ENCODE results near the gene PRIM2.
"Not testable (repeated sequence)": the region's sequence is repeated elsewhere in the genome, so short reads cannot be mapped to it uniquely, and the experiment has no call there.

Gene PRIM2

GRCh38 chr6:57631773-57632172 lies 314.3 kb downstream of the PRIM2 start:
- DNase-seq = not testable (repeated sequence)

- DNase-seq = not testable (repeated sequence)
These were observed 341.1 kb downstream of the PRIM2 start for GRCh38 chr6:57658526-57658925.

- not testable (repeated sequence) for DNase-seq
These were observed 342.4 kb downstream of the PRIM2 start for GRCh38 chr6:57659794-57660193.

DNA sequence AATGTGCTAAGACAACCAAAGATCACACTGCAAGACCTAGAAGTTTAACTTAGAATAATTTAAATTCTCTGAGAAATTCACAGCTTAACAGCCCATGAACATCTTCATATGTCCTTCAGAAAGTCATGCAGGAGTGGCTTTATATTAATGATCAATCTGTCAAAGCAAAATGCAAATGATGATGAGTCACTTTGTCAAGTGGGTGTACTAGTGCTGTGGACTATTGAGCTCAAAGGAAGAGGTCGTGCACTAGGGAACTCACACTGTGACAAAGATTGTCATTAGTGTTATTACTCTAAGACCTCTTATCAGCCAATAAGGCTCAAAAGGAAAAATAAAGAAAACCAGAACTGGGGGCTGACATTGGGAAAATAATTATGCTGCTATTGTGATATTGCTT lies 343.5 kb downstream of the PRIM2 start:
- DNase-seq = not testable (repeated sequence)

GRCh38 chr6:57668108-57668507 lies 350.7 kb downstream of the PRIM2 start:
- not testable (repeated sequence) for DNase-seq

- not testable (repeated sequence) for DNase-seq
These were observed 353.8 kb downstream of the PRIM2 start for GRCh38 chr6:57671237-57671636.

GRCh38 chr6:57671937-57672627 lies 354.7 kb downstream of the PRIM2 start:
- DNase-seq = not testable (repeated sequence)

GRCh38 chr6:57673281-57673680 lies 355.9 kb downstream of the PRIM2 start:
- not testable (repeated sequence) for DNase-seq

DNA sequence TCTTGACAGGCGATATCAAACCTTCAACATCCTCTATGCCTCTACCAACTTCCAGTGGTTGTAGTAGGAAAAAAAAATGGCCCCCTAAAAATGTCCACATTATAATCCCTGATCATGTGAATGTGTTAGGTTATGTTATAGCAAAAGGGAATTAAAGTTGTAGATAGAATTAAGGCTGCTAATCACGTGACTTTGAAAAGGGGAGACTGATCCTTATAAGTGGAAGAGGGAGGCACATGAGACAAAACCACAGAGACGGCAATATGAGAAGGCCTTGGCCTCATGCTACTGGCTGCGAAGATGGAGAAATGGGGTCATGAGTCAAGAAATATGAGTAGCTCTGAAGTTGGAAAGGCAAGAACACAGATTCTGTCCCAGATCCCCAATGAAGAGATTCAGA lies 358.0 kb downstream of the PRIM2 start:
- DNase-seq = not testable (repeated sequence)

DNA sequence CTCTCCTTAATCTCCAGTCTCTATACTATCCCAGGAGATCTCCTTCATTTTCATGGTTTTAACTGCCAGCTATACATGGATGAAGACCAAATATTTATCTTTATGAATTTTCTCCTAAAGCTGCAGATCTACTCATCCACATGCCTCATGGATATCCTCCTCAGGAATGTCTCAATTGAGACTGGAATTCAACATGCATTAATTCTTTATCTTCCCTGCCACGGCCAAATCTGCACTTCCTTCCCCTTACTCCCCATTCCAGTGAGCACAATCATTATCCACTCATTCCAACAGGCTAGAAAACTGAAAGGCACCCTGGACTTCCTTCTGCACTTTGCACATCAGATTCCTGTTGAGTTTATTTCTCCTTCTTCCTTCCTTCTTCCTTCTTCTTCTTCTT lies 379.0 kb downstream of the PRIM2 start:
- DNase-seq = not testable (repeated sequence)

All from activated CD4-positive, alpha-beta T cell treated with anti-CD3 and anti-CD28 coated beads, Interleukin-2, amount 50 U/mL, for 48 hours (primary cell).